Pancreas (tissue), 10 donors: Measurements from ENCODE around the gene GBX1. TPM values are rescaled to one million over a fixed set of nuclear protein-coding genes. Genes with fewer than 3 reads are reported as not detected.

Experiments
- ATAC-seq, 4 donors: fragments of 200-7000 bp; cut with Tn5 transposase; one replicate each; pipeline versions ENCODE4 v1.8.0 to v1.9.1; 2020; ENCODE audit warnings: mild to moderate bottlenecking in 4 of 4, moderate library complexity in 4 of 4
- DNase-seq, 6 donors: peaks; one replicate each; pipeline ENCODE4 v3.0.0-alpha.2; 2020
- FAIRE-seq: peaks from 2 replicates; lab custom pipeline; 2012; peaks lifted over from hg19 to GRCh38; lab: Jason Lieb, UNC
- H3K27ac ChIP-seq, 4 donors: fragments of 200-600 bp; sonication (generic); 1 replicate in 3 of 4; 2 replicates in 1 of 4; pipeline versions ENCODE4 v1.5.0 to v1.8.0; 2020
- H3K27me3 ChIP-seq, 4 donors: fragments of 200-600 bp; one replicate each; pipeline ENCODE4 v1.8.0; 2021
- H3K36me3 ChIP-seq, 3 donors: fragments of 200-600 bp; sonication (generic) in 1 of 3; one replicate each; pipeline versions ENCODE4 v1.5.0 to v1.8.0; 2020 to 2021
- H3K4me1 ChIP-seq, 3 donors: fragments of 200-600 bp; one replicate each; pipeline ENCODE4 v1.8.0; 2021
- H3K4me3 ChIP-seq, 4 donors: fragments of 200-600 bp; sonication (generic) in 2 of 4; one replicate each; pipeline versions ENCODE4 v1.5.0 to v1.8.0; 2020 to 2021
- H3K9me3 ChIP-seq, 4 donors: fragments of 200-600 bp; one replicate each; pipeline ENCODE4 v1.8.0; 2021
- WGBS, 2 donors: extraction: QIAGEN DNeasy Blood & Tissue Kit; methylation state at CpG; one replicate each; pipeline ENCODE4 v1.1.7; 2013; 5-methylcytosine and 5-hydroxymethylcytosine counted together
- intact Hi-C, 3 donors: fragments of 100-400 bp; cut with DNase I; formaldehyde crosslinking; loops; one replicate each; pipeline versions ENCODE4 v1.11.1 to v1.14.2; 2022
- polyA plus RNA-seq, 2 donors: library from polyadenylated mRNA; stranded (reverse); fragments of 200-250 nt; gene quantifications; one replicate each; pipeline ENCODE4 v1.2.3, GENCODE V29; 2013
- total RNA-seq, 6 donors: library from RNA; stranded (reverse); fragmentation: NEBNext Ultra II Directional in 4 of 6; extraction: Animal tissue kit (Norgen Biotek cat#: 25700) in 4 of 6; gene quantifications; one replicate each; pipeline versions ENCODE4 v1.2.1 to v1.2.4, GENCODE V29; 2021 to 2023
- TF ChIP-seq, protein P1 (sequence below), 4 donors: fragments of 200-600 bp; sonication (generic) in 3 of 4; IDR thresholded peaks; one replicate each; pipeline versions ENCODE4 v1.5.0 to v1.8.0; 2021; ENCODE audit warnings: antibody characterized with exemption in 4 of 4
- donor health status: healthy with polysubstance abuse.
- donor health status: DM: no; HTN: no; CAD: no; lungs with moderate emphysema.
- donor health status: DM: no; HTN: no; CAD: no.
- donor health status: control.
- donor health status: control.
- donor health status: Bipolar disorder and iron deficiency.
- donor health status: DM: yes; HTN: yes; CAD: no.
- donor health status: DM: no; HTN: no; CAD: no.
- donor health status: DM: no; HTN: no; CAD: no.
- donor health status: DM: yes; HTN: yes; CAD: no.

GBX1 gene
- total and polyA plus RNA-seq, 8 donors = not detected

DNA sequence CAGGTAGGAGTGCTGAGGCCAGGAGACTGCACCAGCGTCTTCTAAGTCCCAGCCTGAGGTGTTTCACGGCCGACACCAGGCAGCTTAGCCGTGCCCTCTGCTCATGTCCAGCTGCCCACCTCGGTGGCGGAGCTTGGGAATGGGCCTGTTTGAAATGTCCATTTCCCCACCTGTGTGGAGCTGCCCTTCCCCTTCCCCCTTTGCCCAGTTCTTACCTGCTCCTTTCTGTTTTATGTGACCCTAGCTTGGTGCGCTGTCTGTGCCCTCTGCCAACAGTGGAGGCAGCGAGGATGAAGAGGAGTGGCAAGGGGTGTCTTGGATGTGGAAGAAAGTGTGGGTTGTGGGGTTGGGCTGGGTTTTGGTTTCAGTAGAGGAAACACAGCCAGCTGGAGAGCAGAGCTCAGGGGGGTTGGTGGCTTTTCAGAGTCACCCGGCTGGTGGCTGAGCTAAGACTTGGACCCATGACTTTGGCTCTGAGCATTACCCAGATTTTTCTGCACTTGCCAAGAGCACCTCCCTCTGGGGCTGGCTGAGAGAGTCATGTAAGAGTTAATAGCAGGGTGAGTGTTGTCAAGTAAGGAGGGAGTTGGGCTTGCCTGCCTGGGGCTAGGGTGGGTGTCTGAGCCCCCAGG is 37.4 kb downstream of the GBX1 start:
- ATAC-seq = no peak
- WGBS, 2 donors = 94 to 99% methylated on average over 9 of the region's 9 CpGs

DNA sequence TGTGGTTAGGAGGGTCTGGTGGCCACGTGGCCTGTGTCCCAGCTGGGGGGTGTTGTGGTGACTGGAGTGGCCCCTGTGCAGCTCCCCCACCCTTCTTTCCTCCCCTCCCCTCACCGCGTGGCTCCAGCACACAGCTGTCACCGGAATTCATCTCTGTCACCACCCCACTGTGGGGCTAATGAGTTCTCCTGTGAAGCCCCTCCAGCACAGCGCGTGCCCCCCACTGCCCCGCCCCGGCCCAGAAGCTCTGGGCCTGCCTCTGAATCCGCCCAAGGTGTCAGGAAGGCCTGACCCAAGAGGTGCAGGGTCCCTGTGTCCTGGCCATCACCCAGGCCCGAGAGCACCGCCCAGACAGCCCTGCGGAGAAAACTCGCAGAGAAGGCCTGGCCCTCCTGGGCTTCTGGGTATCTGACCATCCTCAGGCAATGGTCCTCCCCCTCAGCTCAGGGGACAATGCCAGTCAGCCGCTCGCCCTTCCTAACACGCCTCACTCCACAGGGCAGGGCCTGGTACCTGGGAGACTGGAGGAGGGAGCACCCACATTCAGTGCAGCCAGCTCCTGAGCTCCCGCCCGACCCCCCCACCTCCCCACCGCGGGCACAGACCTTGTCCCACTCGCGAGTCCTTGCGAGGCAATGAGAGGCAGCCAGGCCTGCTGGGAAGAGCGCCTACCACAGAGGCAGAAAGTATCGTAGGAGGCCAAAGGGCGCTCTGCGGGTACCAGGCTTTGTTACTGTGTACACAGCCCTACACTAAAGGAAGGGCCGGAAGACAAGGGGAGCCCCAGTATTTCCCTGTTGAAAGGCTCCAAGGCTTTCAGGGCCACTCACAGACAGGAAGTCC is 38.2 kb downstream of the GBX1 start:
- H3K9me3 ChIP-seq = no peaks in the 10 kb centered on the region
- DNase-seq (peak in 2 of 6 donors; percentile 23 to 54), ATAC-seq (no peak), FAIRE-seq (no peak)
- WGBS, 2 donors = 86 to 88% methylated on average over 28 of the region's 28 CpGs
- H3K4me3 ChIP-seq = no peak overlapping the region
- TF ChIP-seq, protein P1, sequence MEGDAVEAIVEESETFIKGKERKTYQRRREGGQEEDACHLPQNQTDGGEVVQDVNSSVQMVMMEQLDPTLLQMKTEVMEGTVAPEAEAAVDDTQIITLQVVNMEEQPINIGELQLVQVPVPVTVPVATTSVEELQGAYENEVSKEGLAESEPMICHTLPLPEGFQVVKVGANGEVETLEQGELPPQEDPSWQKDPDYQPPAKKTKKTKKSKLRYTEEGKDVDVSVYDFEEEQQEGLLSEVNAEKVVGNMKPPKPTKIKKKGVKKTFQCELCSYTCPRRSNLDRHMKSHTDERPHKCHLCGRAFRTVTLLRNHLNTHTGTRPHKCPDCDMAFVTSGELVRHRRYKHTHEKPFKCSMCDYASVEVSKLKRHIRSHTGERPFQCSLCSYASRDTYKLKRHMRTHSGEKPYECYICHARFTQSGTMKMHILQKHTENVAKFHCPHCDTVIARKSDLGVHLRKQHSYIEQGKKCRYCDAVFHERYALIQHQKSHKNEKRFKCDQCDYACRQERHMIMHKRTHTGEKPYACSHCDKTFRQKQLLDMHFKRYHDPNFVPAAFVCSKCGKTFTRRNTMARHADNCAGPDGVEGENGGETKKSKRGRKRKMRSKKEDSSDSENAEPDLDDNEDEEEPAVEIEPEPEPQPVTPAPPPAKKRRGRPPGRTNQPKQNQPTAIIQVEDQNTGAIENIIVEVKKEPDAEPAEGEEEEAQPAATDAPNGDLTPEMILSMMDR (IDR thresholded peaks at IDR 0.05) = no peak
- intact Hi-C loops = loop anchor here in 1 of 3 donors (5.0 kb wide), 1 partner anchor 38 kb away; the partner anchor contains the start of gene GBX1
- no peaks in the 10 kb centered on the region for H3K27me3 ChIP-seq
- H3K27ac ChIP-seq = no peak overlapping the region
- peaks cover 0 to 26% (median 0%) of the 10 kb centered on the region in 3 donors for H3K36me3 ChIP-seq
- H3K4me1 ChIP-seq = no peaks in the 10 kb centered on the region

More for the DNA sequence above, 37.4 kb downstream of the GBX1 start:
- Histone ChIP-seq H3K4me1 (no peaks in the 10 kb centered on the region), H3K4me3 (no peak overlapping the region), H3K36me3 (peaks cover 0 to 34% (median 0%) of the 10 kb centered on the region in 3 donors), H3K27ac (no peak overlapping the region), H3K27me3 (no peaks in the 10 kb centered on the region), H3K9me3 (no peaks in the 10 kb centered on the region)
- DNase-seq = peak in 1 of 6 donors; percentile 34
- intact Hi-C loops = loop anchor here in 1 of 3 donors (5.0 kb wide), 1 partner anchor 37 kb away; the partner anchor contains the start of gene GBX1
- TF ChIP-seq, protein P1 (IDR thresholded peaks at IDR 0.05) = no peak
- FAIRE-seq = no peak

DNA sequence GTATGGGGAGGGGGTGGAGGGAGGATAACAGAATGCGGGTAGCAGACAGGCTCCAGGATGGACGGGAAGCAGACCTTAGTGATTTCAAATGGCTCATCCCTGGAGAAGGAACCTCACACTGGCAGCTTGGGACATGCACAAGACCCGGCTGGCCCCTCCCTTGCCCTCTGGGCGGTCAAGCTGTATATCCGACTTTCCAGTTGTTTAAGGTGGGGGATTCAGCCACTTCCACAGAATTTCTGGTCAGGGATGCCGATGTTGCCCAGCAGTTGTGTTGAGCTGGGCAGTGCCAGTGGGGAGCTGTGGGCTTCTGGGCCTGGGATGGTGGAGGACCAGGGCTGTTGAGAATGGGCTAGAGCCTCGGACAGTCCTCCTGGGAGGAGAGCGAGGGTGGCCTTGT is 38.8 kb downstream of the GBX1 start:
- TF ChIP-seq, protein P1 (IDR thresholded peaks at IDR 0.05) = no peak
- ATAC-seq (no peak), FAIRE-seq (no peak), DNase-seq (no peak)
- Histone ChIP-seq H3K27ac (no peak overlapping the region), H3K36me3 (peaks cover 0 to 26% (median 0%) of the 10 kb centered on the region in 3 donors), H3K27me3 (no peaks in the 10 kb centered on the region), H3K4me1 (no peaks in the 10 kb centered on the region), H3K9me3 (no peaks in the 10 kb centered on the region), H3K4me3 (no peak overlapping the region)
- intact Hi-C loops = loop anchor here in 1 of 3 donors (5.0 kb wide), 1 partner anchor 39 kb away; the partner anchor contains the start of gene GBX1
- 88 to 89% methylated on average over 8 of the region's 8 CpGs for whole genome bisulfite sequencing, 2 donors

DNA sequence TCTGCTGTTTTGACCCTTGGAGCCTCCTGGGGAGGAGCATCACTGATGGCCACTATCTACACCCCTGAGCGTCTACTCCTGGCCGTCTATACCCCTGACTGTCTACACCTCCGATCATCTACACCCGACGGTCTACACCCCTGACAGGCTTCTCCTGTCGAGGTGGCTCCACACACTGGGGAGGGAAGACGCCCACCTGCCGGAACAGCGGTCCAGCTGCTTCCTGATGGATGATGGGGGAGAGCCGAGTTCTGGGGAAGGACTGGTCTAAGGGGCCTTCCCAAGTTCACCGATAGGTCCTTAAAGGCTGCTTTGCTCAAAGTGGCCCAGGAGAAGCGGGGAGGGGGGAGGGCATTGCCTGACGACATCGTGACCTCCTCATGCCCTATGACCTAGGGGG is 39.4 kb downstream of the GBX1 start:
- no peak overlapping the region for H3K27ac ChIP-seq
- DNase-seq = peak in 2 of 6 donors; percentile 17 to 27
- 82 to 89% methylated on average over 14 of the region's 14 CpGs for WGBS, 2 donors
- no peaks in the 10 kb centered on the region for H3K27me3 ChIP-seq
- intact Hi-C loops = loop anchor here in 1 of 3 donors (5.0 kb wide), 1 partner anchor 39 kb away; the partner anchor contains the start of gene GBX1
- H3K9me3 ChIP-seq = no peaks in the 10 kb centered on the region
- no peaks in the 10 kb centered on the region for H3K4me1 ChIP-seq
- H3K36me3 ChIP-seq = peaks cover 0 to 29% (median 0%) of the 10 kb centered on the region in 3 donors
- no peak overlapping the region for H3K4me3 ChIP-seq
- no peak for ATAC-seq
- TF ChIP-seq, protein P1 (IDR thresholded peaks at IDR 0.05) = no peak
- no peak for FAIRE-seq
